ENCODE data around the gene MITF.

- TF ChIP-seq, protein P1, sequence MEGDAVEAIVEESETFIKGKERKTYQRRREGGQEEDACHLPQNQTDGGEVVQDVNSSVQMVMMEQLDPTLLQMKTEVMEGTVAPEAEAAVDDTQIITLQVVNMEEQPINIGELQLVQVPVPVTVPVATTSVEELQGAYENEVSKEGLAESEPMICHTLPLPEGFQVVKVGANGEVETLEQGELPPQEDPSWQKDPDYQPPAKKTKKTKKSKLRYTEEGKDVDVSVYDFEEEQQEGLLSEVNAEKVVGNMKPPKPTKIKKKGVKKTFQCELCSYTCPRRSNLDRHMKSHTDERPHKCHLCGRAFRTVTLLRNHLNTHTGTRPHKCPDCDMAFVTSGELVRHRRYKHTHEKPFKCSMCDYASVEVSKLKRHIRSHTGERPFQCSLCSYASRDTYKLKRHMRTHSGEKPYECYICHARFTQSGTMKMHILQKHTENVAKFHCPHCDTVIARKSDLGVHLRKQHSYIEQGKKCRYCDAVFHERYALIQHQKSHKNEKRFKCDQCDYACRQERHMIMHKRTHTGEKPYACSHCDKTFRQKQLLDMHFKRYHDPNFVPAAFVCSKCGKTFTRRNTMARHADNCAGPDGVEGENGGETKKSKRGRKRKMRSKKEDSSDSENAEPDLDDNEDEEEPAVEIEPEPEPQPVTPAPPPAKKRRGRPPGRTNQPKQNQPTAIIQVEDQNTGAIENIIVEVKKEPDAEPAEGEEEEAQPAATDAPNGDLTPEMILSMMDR (IDR thresholded peaks at IDR 0.05; ENCODE audit: low read length) = no peak
- TF ChIP-seq EZH2 (IDR thresholded peaks at IDR 0.05; ENCODE audit: borderline replicate concordance, low read length) = no peak
These were observed 263.9 kb downstream of the MITF start for GRCh38 chr3:70003119-70003518.

All from OCI-LY1 (cell line).